ENCODE data around the gene LSM12. TPM values are rescaled to one million over a fixed set of nuclear protein-coding genes. Genes with fewer than 3 reads are reported as not detected.

The LSM12 gene
- total and polyA plus RNA-seq, 7 experiments from 2014 or later = 29.3 to 72.5 (median 39.9) TPM

- H3K27ac Mint-ChIP-seq = no peak overlapping the region
- CTCF ChIA-PET = interaction anchor here (0.6 kb wide), 1 partner anchor 55 kb away, joined by 3 read pairs; no protein-coding TSS in a partner anchor
Measured at GRCh38 chr17:43986225-43986981, 80.1 kb downstream of the LSM12 start.

GRCh38 chr17:43984521-43984920 lies 82.0 kb downstream of the LSM12 start:
- H3K9me3 ChIP-seq (ENCODE audit: control insufficient read depth in 2 of 3, low read length in 3 of 3) = no peaks in the 10 kb centered on the region
- DNase-seq (no peak), ATAC-seq (no peak)
- H3K36me3 ChIP-seq (ENCODE audit: control insufficient read depth in 2 of 3, insufficient read depth in 3 of 3, low read length in 3 of 3) = no peaks in the 10 kb centered on the region
- Mint-ChIP-seq H3K27me3 (peaks cover 47 to 67% (median 51%) of the 10 kb centered on the region in 5 donors), H3K27ac (no peak overlapping the region), H3K9me3 (no peaks in the 10 kb centered on the region), H3K4me1 (peaks cover 0 to 14% (median 0%) of the 10 kb centered on the region in 7 donors), H3K36me3 (peaks cover 0 to 4% (median 0%) of the 10 kb centered on the region in 5 donors), H3K4me3 (peak overlapping the region in 8 of 10 donors; percentile 8 to 56 (median 26))
- H3K4me1 ChIP-seq (ENCODE audit: control insufficient read depth in 2 of 2, insufficient read depth in 2 of 2, low read length in 2 of 2) = peaks cover 0 to 3% of the 10 kb centered on the region in 2 donors
- POLR2A ChIA-PET = no interaction called here
- intact Hi-C loops (cut with micrococcal nuclease) = no loop called here
- H3K27me3 ChIP-seq (ENCODE audit: control insufficient read depth in 2 of 2, insufficient read depth in 2 of 2, low read length in 2 of 2) = peaks cover 0 to 17% of the 10 kb centered on the region in 2 donors
- CTCF ChIA-PET = interaction anchor here (0.6 kb wide), 1 partner anchor 31 kb away, joined by 6 read pairs; no protein-coding TSS in a partner anchor
- no peak overlapping the region for H3K4me3 ChIP-seq (ENCODE audit: low read length)
- no peak overlapping the region for H3K27ac ChIP-seq (ENCODE audit: low read depth, low read length)

More at GRCh38 chr17:43986225-43986981, 80.1 kb downstream of the LSM12 start:
- ATAC-seq = no peak
- DNase-seq = no peak
- no peaks in the 10 kb centered on the region for H3K9me3 ChIP-seq (ENCODE audit: control insufficient read depth in 2 of 3, low read length in 3 of 3)
- Mint-ChIP-seq H3K27me3 (peaks cover 42 to 59% (median 51%) of the 10 kb centered on the region in 5 donors), H3K4me3 (no peak overlapping the region), H3K36me3 (peaks cover 0 to 4% (median 0%) of the 10 kb centered on the region in 5 donors), H3K9me3 (no peaks in the 10 kb centered on the region), H3K4me1 (peaks cover 0 to 14% (median 0%) of the 10 kb centered on the region in 7 donors)
- H3K4me1 ChIP-seq (ENCODE audit: control insufficient read depth in 2 of 2, insufficient read depth in 2 of 2, low read length in 2 of 2) = peaks cover 0 to 3% of the 10 kb centered on the region in 2 donors
- intact Hi-C loops (cut with micrococcal nuclease) = no loop called here
- peaks cover 0 to 17% of the 10 kb centered on the region in 2 donors for H3K27me3 ChIP-seq (ENCODE audit: control insufficient read depth in 2 of 2, insufficient read depth in 2 of 2, low read length in 2 of 2)
- no peaks in the 10 kb centered on the region for H3K36me3 ChIP-seq (ENCODE audit: control insufficient read depth in 2 of 3, insufficient read depth in 3 of 3, low read length in 3 of 3)
- no peak overlapping the region for H3K27ac ChIP-seq (ENCODE audit: low read depth, low read length)
- POLR2A ChIA-PET = no interaction called here
- no peak overlapping the region for H3K4me3 ChIP-seq (ENCODE audit: low read length)

Other genes with a start within 250 kb of the LSM12 start
- 1 to 10 TPM in 1 of 5 experiments, under 1 TPM in 1, not detected in 3; 0.32 to 1.4 TPM for gene MPP3, start 233.5 kb downstream of the LSM12 start, total RNA-seq
- gene MPP3, start 233.5 kb downstream of the LSM12 start, polyA plus RNA-seq = not detected
- gene CD300LG, start 219.5 kb downstream of the LSM12 start, total RNA-seq = not detected
- gene CD300LG, start 219.5 kb downstream of the LSM12 start, polyA plus RNA-seq = not detected
- gene MPP2, start 159.1 kb downstream of the LSM12 start, total RNA-seq = 1 to 10 TPM in 4 of 5 experiments, under 1 TPM in 1; 0.24 to 9.3 (median 3.7) TPM
- gene MPP2, start 159.1 kb downstream of the LSM12 start, polyA plus RNA-seq = 1 to 10 TPM; 1.3 to 2.2 TPM
- not detected for gene PPY, start 124.2 kb downstream of the LSM12 start, total RNA-seq
- not detected for gene PPY, start 124.2 kb downstream of the LSM12 start, polyA plus RNA-seq
- not detected for gene PYY, start 112.7 kb downstream of the LSM12 start, total RNA-seq
- gene PYY, start 112.7 kb downstream of the LSM12 start, polyA plus RNA-seq = not detected
- gene NAGS, start 62.0 kb downstream of the LSM12 start, total RNA-seq = 1 to 10 TPM in 2 of 5 experiments, under 1 TPM in 3; 0.19 to 1.9 (median 0.20) TPM
- gene NAGS, start 62.0 kb downstream of the LSM12 start, polyA plus RNA-seq = 1 to 10 TPM in 1 of 2 donors, under 1 TPM in 1; 0.41 to 2.6 TPM
- gene TMEM101, start 51.7 kb downstream of the LSM12 start, total RNA-seq = 10 to 100 TPM; 12.1 to 32.0 (median 30.5) TPM
- gene TMEM101, start 51.7 kb downstream of the LSM12 start, polyA plus RNA-seq = 10 to 100 TPM; 33.8 to 36.0 TPM
- gene G6PC3, start 4.1 kb upstream of the LSM12 start, total RNA-seq = 10 to 100 TPM in 4 of 5 experiments, 1 to 10 TPM in 1; 9.4 to 25.8 (median 13.9) TPM
- gene G6PC3, start 4.1 kb upstream of the LSM12 start, polyA plus RNA-seq = 10 to 100 TPM; 18.3 to 18.5 TPM
- 100 to 1,000 TPM in 1 of 5 experiments, 10 to 100 TPM in 4; 15.2 to 106 (median 70.9) TPM for gene HDAC5, start 57.0 kb upstream of the LSM12 start, total RNA-seq
- gene HDAC5, start 57.0 kb upstream of the LSM12 start, polyA plus RNA-seq = 10 to 100 TPM; 18.3 to 41.9 TPM
- 10 to 100 TPM in 1 of 5 experiments, 1 to 10 TPM in 2, under 1 TPM in 2; 0.76 to 12.3 (median 2.1) TPM for gene HROB, start 75.3 kb upstream of the LSM12 start, total RNA-seq
- gene HROB, start 75.3 kb upstream of the LSM12 start, polyA plus RNA-seq = under 1 TPM; 0.26 to 0.48 TPM
- under 1 TPM in 1 of 5 experiments, not detected in 4; 0.34 TPM for gene ASB16, start 104.0 kb upstream of the LSM12 start, total RNA-seq
- gene ASB16, start 104.0 kb upstream of the LSM12 start, polyA plus RNA-seq = under 1 TPM in 1 of 2 donors, not detected in 1; 0.08 TPM
- gene TMUB2, start 120.3 kb upstream of the LSM12 start, total RNA-seq = 10 to 100 TPM; 34.9 to 56.0 (median 41.6) TPM
- gene TMUB2, start 120.3 kb upstream of the LSM12 start, polyA plus RNA-seq = 10 to 100 TPM; 21.8 to 24.4 TPM
- 100 to 1,000 TPM in 4 of 5 experiments, 10 to 100 TPM in 1; 93.5 to 130 (median 124) TPM for gene ATXN7L3, start 133.2 kb upstream of the LSM12 start, total RNA-seq
- gene ATXN7L3, start 133.2 kb upstream of the LSM12 start, polyA plus RNA-seq = 10 to 100 TPM; 10.5 to 18.1 TPM
- 100 to 1,000 TPM; 126 to 303 (median 175) TPM for gene UBTF, start 153.0 kb upstream of the LSM12 start, total RNA-seq
- 10 to 100 TPM; 49.0 to 84.7 TPM for gene UBTF, start 153.0 kb upstream of the LSM12 start, polyA plus RNA-seq
- gene SLC4A1, start 201.5 kb upstream of the LSM12 start, total RNA-seq = under 1 TPM in 1 of 5 experiments, not detected in 4; 0.15 TPM
- not detected for gene SLC4A1, start 201.5 kb upstream of the LSM12 start, polyA plus RNA-seq
- gene RUNDC3A, start 241.9 kb upstream of the LSM12 start, total RNA-seq = under 1 TPM in 2 of 5 experiments, not detected in 3; 0.08 to 0.22 TPM
- gene RUNDC3A, start 241.9 kb upstream of the LSM12 start, polyA plus RNA-seq = not detected